WTC11 (cell line): ENCODE results near the gene SSR1.

Experiments used
- JUN ChIP-seq: sonication (generic); formaldehyde crosslinking; IDR thresholded peaks from 2 replicates; pipeline ENCODE4 v1.8.0; 2023; ENCODE audit warnings: mild to moderate bottlenecking, missing genetic modification reagents
- MAX ChIP-seq: sonication (generic); formaldehyde crosslinking; IDR thresholded peaks from 2 replicates; pipeline ENCODE4 v1.8.0; 2022; ENCODE audit warnings: mild to moderate bottlenecking, missing genetic modification reagents
- MXD4 ChIP-seq: fragments of 250-450 bp; sonication (Bioruptor Pico); IDR thresholded peaks from 2 replicates; pipeline ENCODE4 v1.8.0; 2021; ENCODE audit warnings: mild to moderate bottlenecking, moderate library complexity, borderline replicate concordance
- NR3C1 ChIP-seq: sonication (generic); formaldehyde crosslinking; conservative IDR thresholded peaks from 2 replicates; pipeline ENCODE4 v1.8.1; 2023; ENCODE audit warnings: low read depth, mild to moderate bottlenecking, missing genetic modification reagents
- USF1 ChIP-seq: sonication (generic); formaldehyde crosslinking; IDR thresholded peaks from 2 replicates; pipeline ENCODE4 v1.8.0; 2022; ENCODE audit warnings: mild to moderate bottlenecking, missing genetic modification reagents
- TF ChIP-seq, protein P1 (sequence below): sonication (generic); formaldehyde crosslinking; IDR thresholded peaks from 2 replicates; pipeline ENCODE4 v1.8.1; 2022; ENCODE audit warnings: low read depth, missing genetic modification reagents, borderline replicate concordance
- TF ChIP-seq, protein P2 (sequence below): sonication (generic); formaldehyde crosslinking; conservative IDR thresholded peaks from 2 replicates; pipeline ENCODE4 v1.8.1; 2022; ENCODE audit warnings: mild to moderate bottlenecking, missing genetic modification reagents
- TF ChIP-seq, protein P3 (sequence below): fragments of 200-600 bp; IDR thresholded peaks from 2 replicates; pipeline ENCODE4 v1.8.0; 2022; ENCODE audit warnings: antibody characterized with exemption
- TF ChIP-seq, protein P4 (sequence below): sonication (generic); formaldehyde crosslinking; conservative IDR thresholded peaks from 2 replicates; pipeline ENCODE4 v1.8.1; 2023; ENCODE audit warnings: mild to moderate bottlenecking, low read depth, missing genetic modification reagents, moderate library complexity

- TF ChIP-seq, protein P1, sequence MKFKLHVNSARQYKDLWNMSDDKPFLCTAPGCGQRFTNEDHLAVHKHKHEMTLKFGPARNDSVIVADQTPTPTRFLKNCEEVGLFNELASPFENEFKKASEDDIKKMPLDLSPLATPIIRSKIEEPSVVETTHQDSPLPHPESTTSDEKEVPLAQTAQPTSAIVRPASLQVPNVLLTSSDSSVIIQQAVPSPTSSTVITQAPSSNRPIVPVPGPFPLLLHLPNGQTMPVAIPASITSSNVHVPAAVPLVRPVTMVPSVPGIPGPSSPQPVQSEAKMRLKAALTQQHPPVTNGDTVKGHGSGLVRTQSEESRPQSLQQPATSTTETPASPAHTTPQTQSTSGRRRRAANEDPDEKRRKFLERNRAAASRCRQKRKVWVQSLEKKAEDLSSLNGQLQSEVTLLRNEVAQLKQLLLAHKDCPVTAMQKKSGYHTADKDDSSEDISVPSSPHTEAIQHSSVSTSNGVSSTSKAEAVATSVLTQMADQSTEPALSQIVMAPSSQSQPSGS (CRISPR knock-in tag): no peak
- TF ChIP-seq, protein P2, sequence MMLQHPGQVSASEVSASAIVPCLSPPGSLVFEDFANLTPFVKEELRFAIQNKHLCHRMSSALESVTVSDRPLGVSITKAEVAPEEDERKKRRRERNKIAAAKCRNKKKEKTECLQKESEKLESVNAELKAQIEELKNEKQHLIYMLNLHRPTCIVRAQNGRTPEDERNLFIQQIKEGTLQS (CRISPR knock-in tag): no peak
- TF ChIP-seq, protein P3, sequence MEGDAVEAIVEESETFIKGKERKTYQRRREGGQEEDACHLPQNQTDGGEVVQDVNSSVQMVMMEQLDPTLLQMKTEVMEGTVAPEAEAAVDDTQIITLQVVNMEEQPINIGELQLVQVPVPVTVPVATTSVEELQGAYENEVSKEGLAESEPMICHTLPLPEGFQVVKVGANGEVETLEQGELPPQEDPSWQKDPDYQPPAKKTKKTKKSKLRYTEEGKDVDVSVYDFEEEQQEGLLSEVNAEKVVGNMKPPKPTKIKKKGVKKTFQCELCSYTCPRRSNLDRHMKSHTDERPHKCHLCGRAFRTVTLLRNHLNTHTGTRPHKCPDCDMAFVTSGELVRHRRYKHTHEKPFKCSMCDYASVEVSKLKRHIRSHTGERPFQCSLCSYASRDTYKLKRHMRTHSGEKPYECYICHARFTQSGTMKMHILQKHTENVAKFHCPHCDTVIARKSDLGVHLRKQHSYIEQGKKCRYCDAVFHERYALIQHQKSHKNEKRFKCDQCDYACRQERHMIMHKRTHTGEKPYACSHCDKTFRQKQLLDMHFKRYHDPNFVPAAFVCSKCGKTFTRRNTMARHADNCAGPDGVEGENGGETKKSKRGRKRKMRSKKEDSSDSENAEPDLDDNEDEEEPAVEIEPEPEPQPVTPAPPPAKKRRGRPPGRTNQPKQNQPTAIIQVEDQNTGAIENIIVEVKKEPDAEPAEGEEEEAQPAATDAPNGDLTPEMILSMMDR: no peak
- TF ChIP-seq, protein P4, sequence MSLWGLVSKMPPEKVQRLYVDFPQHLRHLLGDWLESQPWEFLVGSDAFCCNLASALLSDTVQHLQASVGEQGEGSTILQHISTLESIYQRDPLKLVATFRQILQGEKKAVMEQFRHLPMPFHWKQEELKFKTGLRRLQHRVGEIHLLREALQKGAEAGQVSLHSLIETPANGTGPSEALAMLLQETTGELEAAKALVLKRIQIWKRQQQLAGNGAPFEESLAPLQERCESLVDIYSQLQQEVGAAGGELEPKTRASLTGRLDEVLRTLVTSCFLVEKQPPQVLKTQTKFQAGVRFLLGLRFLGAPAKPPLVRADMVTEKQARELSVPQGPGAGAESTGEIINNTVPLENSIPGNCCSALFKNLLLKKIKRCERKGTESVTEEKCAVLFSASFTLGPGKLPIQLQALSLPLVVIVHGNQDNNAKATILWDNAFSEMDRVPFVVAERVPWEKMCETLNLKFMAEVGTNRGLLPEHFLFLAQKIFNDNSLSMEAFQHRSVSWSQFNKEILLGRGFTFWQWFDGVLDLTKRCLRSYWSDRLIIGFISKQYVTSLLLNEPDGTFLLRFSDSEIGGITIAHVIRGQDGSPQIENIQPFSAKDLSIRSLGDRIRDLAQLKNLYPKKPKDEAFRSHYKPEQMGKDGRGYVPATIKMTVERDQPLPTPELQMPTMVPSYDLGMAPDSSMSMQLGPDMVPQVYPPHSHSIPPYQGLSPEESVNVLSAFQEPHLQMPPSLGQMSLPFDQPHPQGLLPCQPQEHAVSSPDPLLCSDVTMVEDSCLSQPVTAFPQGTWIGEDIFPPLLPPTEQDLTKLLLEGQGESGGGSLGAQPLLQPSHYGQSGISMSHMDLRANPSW (CRISPR knock-in tag): no peak
- TF ChIP-seq JUN (CRISPR knock-in tag) (no peak), NR3C1 (CRISPR knock-in tag) (no peak), USF1 (CRISPR knock-in tag) (no peak), MXD4 (CRISPR knock-in tag) (no peak), MAX (CRISPR knock-in tag) (no peak)
Measured at GRCh38 chr6:7316658-7317533, 3.9 kb upstream of the SSR1 start.
